Cardiac muscle cell (in vitro differentiated cells and primary cell): Measurements from ENCODE around the gene L3MBTL1. TPM values are rescaled to one million over a fixed set of nuclear protein-coding genes. Genes with fewer than 3 reads are reported as not detected.

Experiments used
- DNase-seq, 2 donors: peaks; one replicate each; pipeline versions ENCODE4 v3.0.0 to v3.0.0-alpha.2; 2010 to 2017; ENCODE audit warnings: low read depth in 1 of 2, low spot score in 1 of 2
- H3K27ac ChIP-seq: fragments of 200-600 bp; sonication (generic); 2 replicates; pipeline ENCODE4 v1.5.1; 2016
- H3K27me3 ChIP-seq: fragments of 200-600 bp; sonication (generic); 2 replicates; pipeline ENCODE4 v1.6.0; 2016; ENCODE audit warnings: control low read depth
- H3K36me3 ChIP-seq: fragments of 200-600 bp; sonication (generic); 2 replicates; pipeline ENCODE4 v1.5.1; 2016; ENCODE audit warnings: control low read depth
- H3K4me1 ChIP-seq: fragments of 200-600 bp; sonication (generic); 2 replicates; pipeline ENCODE4 v1.8.1; 2017; ENCODE audit warnings: low read depth, mild to moderate bottlenecking, mixed run types
- H3K4me3 ChIP-seq: fragments of 200-600 bp; sonication (generic); 2 replicates; pipeline ENCODE4 v1.5.1; 2016; ENCODE audit warnings: mild to moderate bottlenecking
- H3K9me3 ChIP-seq: fragments of 200-600 bp; sonication (generic); 2 replicates; pipeline ENCODE4 v1.5.1; 2017; ENCODE audit warnings: low read depth, mild to moderate bottlenecking, control low read depth
- CTCF ChIP-seq: IDR thresholded peaks from 2 replicates; pipeline ENCODE4 v1.5.1; 2012; ENCODE audit warnings: low read depth, mild to moderate bottlenecking, low read length
- polyA plus RNA-seq: library from polyadenylated mRNA; unstranded; fragments of >200 nt; fragmentation: Nextera tagmentation; extraction: Ambion mirVana; gene quantifications from 2 replicates; pipeline ENCODE4 v1.2.1, GENCODE V29; 2016
- total RNA-seq: library from RNA; depleted of rRNA; stranded (reverse); fragments of >200 nt; gene quantifications from 2 replicates; pipeline ENCODE4 v1.2.3, GENCODE V29; 2016

Gene L3MBTL1
- 30.7 and 115 TPM in 2 replicates for total RNA-seq
- polyA plus RNA-seq, result 17.8 and 22.6 TPM in 2 replicates

- Histone ChIP-seq H3K9me3 (no peaks in the 10 kb centered on the region), H3K36me3 (no peaks in the 10 kb centered on the region), H3K27ac (no peak within 1 kb of the TSS), H3K4me3 (peak within 1 kb of the TSS; percentile 49), H3K27me3 (peaks cover 26% of the 10 kb centered on the region), H3K4me1 (no peaks in the 10 kb centered on the region)
- TF ChIP-seq CTCF, result no peak
- DNase-seq, result peak; percentile 59 to 84
Observed at GRCh38 chr20:43507150-43508080, at the start of gene L3MBTL1. Gene L3MBTL1 (plus strand): TSS chr20:43507697. CDS start chr20:43513504, 5,807 bp downstream.

DNA sequence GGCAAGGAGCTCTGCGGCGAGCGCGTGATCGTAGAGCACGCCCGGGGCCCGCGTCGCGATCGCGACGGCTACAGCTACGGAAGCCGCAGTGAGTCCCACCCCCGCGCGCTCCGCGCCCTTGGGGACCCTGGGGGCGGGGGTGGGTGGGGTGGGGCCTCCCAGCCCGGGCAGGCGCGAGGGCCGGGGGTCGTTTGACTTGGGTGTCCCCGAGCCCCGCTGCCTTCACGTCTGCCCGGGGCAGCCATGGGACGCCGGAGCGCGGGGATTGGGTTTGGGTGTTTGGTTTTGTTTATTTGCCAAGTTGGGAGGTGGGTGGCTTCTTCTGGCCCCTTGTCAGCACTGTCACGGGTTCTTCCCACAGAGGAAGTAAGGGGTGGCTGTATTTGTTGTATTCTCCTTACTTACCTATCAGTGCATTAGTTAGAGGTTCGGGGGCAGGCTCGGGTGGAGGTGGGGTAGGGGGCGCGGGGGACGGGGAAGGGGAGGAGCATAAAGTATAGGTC lies 49.0 kb upstream of the L3MBTL1 start:
- Histone ChIP-seq H3K4me1 (peaks cover 6% of the 10 kb centered on the region), H3K9me3 (no peaks in the 10 kb centered on the region), H3K4me3 (peak overlapping the region; percentile 99), H3K36me3 (peaks cover 45% of the 10 kb centered on the region), H3K27ac (peak overlapping the region; percentile 100), H3K27me3 (no peaks in the 10 kb centered on the region)
- no peak for TF ChIP-seq CTCF
- DNase-seq, result peak in 1 of 2 donors; percentile 33

DNA sequence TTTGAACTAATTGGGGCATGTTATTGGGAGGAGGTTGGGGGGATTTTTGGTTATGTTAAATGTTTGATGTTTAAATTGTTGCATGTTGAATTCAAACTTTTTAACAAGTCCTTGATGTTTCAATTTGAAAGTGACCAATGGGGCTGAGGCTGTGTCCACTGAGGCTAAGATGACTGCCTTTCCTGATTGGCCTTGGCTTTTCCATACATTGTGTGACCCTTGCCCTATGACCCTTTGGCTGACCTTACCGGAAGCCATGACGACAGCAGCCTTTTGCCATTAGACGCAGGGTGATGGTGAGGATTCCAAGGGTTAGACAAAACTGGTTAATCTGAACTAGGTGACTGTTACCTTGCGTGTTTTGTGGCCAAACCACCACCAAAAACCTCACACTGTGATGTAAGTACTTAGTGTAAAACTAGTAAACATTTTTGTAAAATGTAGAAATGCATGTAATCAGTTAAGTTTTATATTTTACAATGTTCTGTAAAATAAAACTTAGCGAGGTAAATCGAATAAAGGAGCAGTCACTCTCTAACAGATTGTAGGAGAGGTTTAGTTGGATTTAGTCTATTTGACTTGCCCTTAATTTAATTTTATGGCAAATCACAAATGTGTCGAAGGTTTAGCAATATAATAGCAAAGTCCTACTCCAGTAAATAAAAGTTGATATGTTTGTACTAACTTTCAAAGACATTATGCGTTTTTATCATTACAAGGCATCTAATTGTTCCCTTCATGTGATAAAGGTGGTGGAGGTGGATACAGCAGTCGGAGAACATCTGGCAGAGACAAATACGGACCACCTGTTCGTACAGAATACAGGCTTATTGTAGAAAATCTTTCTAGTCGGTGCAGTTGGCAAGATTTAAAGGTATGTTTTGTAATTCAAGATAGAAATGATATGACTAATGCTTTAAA lies 48.2 kb upstream of the L3MBTL1 start:
- H3K27ac ChIP-seq, result peak overlapping the region; percentile 100
- peak overlapping the region; percentile 99 for H3K4me3 ChIP-seq
- no peak for TF ChIP-seq CTCF
- no peaks in the 10 kb centered on the region for H3K9me3 ChIP-seq
- peaks cover 53% of the 10 kb centered on the region for H3K36me3 ChIP-seq
- peak in 1 of 2 donors; percentile 48 for DNase-seq
- H3K27me3 ChIP-seq, result no peaks in the 10 kb centered on the region
- H3K4me1 ChIP-seq, result peaks cover 6% of the 10 kb centered on the region

DNA sequence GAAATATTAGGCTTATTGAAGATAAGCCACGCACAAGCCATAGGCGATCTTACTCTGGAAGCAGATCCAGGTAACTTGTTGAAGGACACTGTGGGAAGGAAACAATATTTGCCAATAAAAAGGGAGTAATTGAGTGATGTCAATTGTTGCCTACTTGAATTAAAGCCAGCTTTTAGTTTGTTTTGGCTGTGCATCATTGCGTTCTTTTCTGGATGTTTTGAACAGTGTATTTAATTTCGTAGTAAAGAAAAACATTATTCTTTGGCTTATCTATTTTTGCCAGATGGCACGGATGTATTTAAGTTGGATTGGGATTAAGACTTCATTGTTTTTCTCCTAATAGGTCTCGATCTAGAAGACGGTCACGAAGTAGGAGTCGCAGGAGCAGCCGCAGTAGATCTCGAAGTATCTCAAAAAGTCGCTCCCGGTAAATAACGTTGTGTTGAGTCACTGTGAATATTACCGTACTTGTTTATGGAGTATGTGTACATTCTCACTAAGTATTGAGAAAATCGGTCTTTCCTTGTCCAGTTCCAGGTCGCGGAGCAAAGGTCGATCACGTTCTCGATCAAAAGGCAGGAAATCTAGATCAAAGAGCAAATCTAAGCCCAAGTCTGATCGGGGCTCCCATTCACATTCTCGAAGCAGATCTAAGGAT lies 47.2 kb upstream of the L3MBTL1 start:
- Histone ChIP-seq H3K27ac (no peak overlapping the region), H3K36me3 (peaks cover 63% of the 10 kb centered on the region)
- DNase-seq, result no peak

More for the DNA sequence above, 47.2 kb upstream of the L3MBTL1 start:
- no peaks in the 10 kb centered on the region for H3K27me3 ChIP-seq
- H3K9me3 ChIP-seq, result no peaks in the 10 kb centered on the region
- H3K4me3 ChIP-seq, result no peak overlapping the region
- no peak for TF ChIP-seq CTCF
- H3K4me1 ChIP-seq, result peaks cover 6% of the 10 kb centered on the region
